Measurements from ENCODE around the gene POLK. TPM values are rescaled to one million over a fixed set of nuclear protein-coding genes. Genes with fewer than 3 reads are reported as not detected.
"Not testable (repeated sequence)": the region's sequence is repeated elsewhere in the genome, so short reads cannot be mapped to it uniquely, and the experiment has no call there.

The POLK gene
- total and polyA plus RNA-seq, 10 donors: 4.1 to 56.6 (median 37.0) TPM

- peaks cover 0 to 21% (median 19%) of the 10 kb centered on the region in 8 donors for H3K9me3 ChIP-seq
- H3K36me3 ChIP-seq: peaks cover 0 to 26% (median 5%) of the 10 kb centered on the region in 6 donors
- intact Hi-C loops (cut with DNase I; ENCODE audit: low total_unique reads): no loop called here
- DNase-seq: no peak
- 51 to 67% (median 55%) methylated on average over 2 of the region's 2 CpGs for WGBS, 5 donors
- TF ChIP-seq POLR2A (IDR thresholded peaks at IDR 0.05) (no peak), POLR2AphosphoS5 (IDR thresholded peaks at IDR 0.05) (no peak)
- TF ChIP-seq, protein P1, sequence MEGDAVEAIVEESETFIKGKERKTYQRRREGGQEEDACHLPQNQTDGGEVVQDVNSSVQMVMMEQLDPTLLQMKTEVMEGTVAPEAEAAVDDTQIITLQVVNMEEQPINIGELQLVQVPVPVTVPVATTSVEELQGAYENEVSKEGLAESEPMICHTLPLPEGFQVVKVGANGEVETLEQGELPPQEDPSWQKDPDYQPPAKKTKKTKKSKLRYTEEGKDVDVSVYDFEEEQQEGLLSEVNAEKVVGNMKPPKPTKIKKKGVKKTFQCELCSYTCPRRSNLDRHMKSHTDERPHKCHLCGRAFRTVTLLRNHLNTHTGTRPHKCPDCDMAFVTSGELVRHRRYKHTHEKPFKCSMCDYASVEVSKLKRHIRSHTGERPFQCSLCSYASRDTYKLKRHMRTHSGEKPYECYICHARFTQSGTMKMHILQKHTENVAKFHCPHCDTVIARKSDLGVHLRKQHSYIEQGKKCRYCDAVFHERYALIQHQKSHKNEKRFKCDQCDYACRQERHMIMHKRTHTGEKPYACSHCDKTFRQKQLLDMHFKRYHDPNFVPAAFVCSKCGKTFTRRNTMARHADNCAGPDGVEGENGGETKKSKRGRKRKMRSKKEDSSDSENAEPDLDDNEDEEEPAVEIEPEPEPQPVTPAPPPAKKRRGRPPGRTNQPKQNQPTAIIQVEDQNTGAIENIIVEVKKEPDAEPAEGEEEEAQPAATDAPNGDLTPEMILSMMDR (IDR thresholded peaks at IDR 0.05 in 8 of 11, conservative IDR thresholded peaks at IDR 0.05 in 3 of 11): no peak
- no peak overlapping the region for H3K4me3 ChIP-seq
- H3K27me3 ChIP-seq (replicated peaks in 1 of 7): no peaks in the 10 kb centered on the region
- H3K4me1 ChIP-seq: peaks cover 10 to 39% (median 26%) of the 10 kb centered on the region in 6 donors
- H3K27ac ChIP-seq: peak overlapping the region in 1 of 8 donors; percentile 8
These were observed 56.0 kb downstream of the POLK start for GRCh38 chr5:75567710-75568109.

GRCh38 chr5:75568202-75568601, 56.5 kb downstream of the POLK start:
- Histone ChIP-seq H3K36me3 (peaks cover 0 to 27% (median 5%) of the 10 kb centered on the region in 6 donors), H3K4me1 (peaks cover 10 to 39% (median 26%) of the 10 kb centered on the region in 6 donors), H3K4me3 (no peak overlapping the region), H3K9me3 (peaks cover 0 to 16% (median 14%) of the 10 kb centered on the region in 8 donors), H3K27ac (peak overlapping the region in 1 of 8 donors; percentile 8), H3K27me3 (replicated peaks in 1 of 7) (no peaks in the 10 kb centered on the region)
- WGBS, 5 donors: 56 to 72% (median 66%) methylated on average over 2 of the region's 2 CpGs
- no peak for DNase-seq
- intact Hi-C loops (cut with DNase I; ENCODE audit: low total_unique reads): no loop called here
- TF ChIP-seq POLR2AphosphoS5 (IDR thresholded peaks at IDR 0.05): no peak
- TF ChIP-seq, protein P1 (IDR thresholded peaks at IDR 0.05 in 8 of 11, conservative IDR thresholded peaks at IDR 0.05 in 3 of 11): no peak
- no peak for TF ChIP-seq POLR2A (IDR thresholded peaks at IDR 0.05)

DNA sequence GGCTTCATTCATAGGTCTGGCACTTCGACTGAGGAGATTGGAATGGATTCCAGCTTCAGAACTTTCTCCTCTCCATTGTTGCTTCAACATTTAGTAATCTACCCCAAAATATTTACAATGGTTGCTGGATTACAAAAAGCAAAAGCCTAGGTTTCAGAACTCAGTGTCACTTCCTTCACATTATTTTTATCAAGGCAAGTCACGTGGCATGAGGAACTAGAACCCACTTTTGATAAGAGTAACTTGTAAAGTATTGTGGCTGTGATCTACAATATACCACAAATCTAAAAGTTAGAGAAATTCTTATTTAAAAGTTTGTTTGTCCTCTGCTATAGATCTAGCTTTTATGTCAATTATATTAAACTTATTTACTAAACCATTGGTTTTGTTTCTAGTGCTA, 59.9 kb downstream of the POLK start:
- peaks cover 8 to 58% (median 35%) of the 10 kb centered on the region in 6 donors for H3K4me1 ChIP-seq
- H3K27ac ChIP-seq: peak overlapping the region in 1 of 8 donors; percentile 13
- H3K9me3 ChIP-seq: no peaks in the 10 kb centered on the region
- H3K27me3 ChIP-seq (replicated peaks in 1 of 7): no peaks in the 10 kb centered on the region
- intact Hi-C loops (cut with DNase I; ENCODE audit: low total_unique reads): no loop called here
- DNase-seq: no peak
- no peak overlapping the region for H3K4me3 ChIP-seq
- 50 to 57% (median 53%) methylated on average over 2 of the region's 2 CpGs for WGBS, 5 donors
- no peak for TF ChIP-seq POLR2A (IDR thresholded peaks at IDR 0.05)
- peaks cover 0 to 35% (median 7%) of the 10 kb centered on the region in 6 donors for H3K36me3 ChIP-seq

- intact Hi-C loops (cut with DNase I; ENCODE audit: low total_unique reads): no loop called here
- H3K27ac ChIP-seq: peak overlapping the region in 5 of 8 donors; percentile 25 to 40 (median 35)
- no peak for DNase-seq
- no peaks in the 10 kb centered on the region for H3K27me3 ChIP-seq (replicated peaks in 1 of 7)
- 25 to 49% (median 45%) methylated on average over 3 of the region's 3 CpGs for WGBS, 5 donors
- H3K9me3 ChIP-seq: no peaks in the 10 kb centered on the region
- H3K4me1 ChIP-seq: peaks cover 0 to 43% (median 19%) of the 10 kb centered on the region in 6 donors
- TF ChIP-seq, protein P1 (IDR thresholded peaks at IDR 0.05 in 8 of 11, conservative IDR thresholded peaks at IDR 0.05 in 3 of 11): no peak
- TF ChIP-seq POLR2A (IDR thresholded peaks at IDR 0.05) (no peak), POLR2AphosphoS5 (IDR thresholded peaks at IDR 0.05) (no peak)
- H3K4me3 ChIP-seq: no peak overlapping the region
- peaks cover 0 to 54% (median 12%) of the 10 kb centered on the region in 6 donors for H3K36me3 ChIP-seq
These were observed 63.1 kb downstream of the POLK start for GRCh38 chr5:75574791-75575190.

- H3K27ac ChIP-seq; H3K9me3 ChIP-seq; DNase-seq; H3K4me3 ChIP-seq; H3K27me3 ChIP-seq (replicated peaks in 1 of 7); intact Hi-C loops (cut with DNase I; ENCODE audit: low total_unique reads): not testable (repeated sequence)
- H3K36me3 ChIP-seq: peaks cover 0 to 77% (median 28%) of the 10 kb centered on the region in 6 donors
- H3K4me1 ChIP-seq: peaks cover 0 to 31% (median 17%) of the 10 kb centered on the region in 6 donors
- 94 to 98% (median 97%) methylated on average over 8 of the region's 8 CpGs for WGBS, 5 donors
These were observed 66.6 kb downstream of the POLK start for GRCh38 chr5:75578280-75578679.
